Endothelial cell of umbilical vein (primary cell): ENCODE results near the gene CEP83.

Source experiments
- CTCF ChIP-seq, 2 donors: IDR thresholded peaks; 1 replicate in 1 of 2; 2 replicates in 1 of 2; pipeline ENCODE4 v1.5.1; 2011; ENCODE audit warnings: low read length in 2 of 2, mild to moderate bottlenecking in 2 of 2, moderate library complexity in 2 of 2, control low read depth in 1 of 2, inconsistent platforms in 1 of 2, low read depth in 1 of 2; ENCODE audit not compliant: insufficient read depth in 1 of 2; ENCODE audit errors: extremely low read depth in 1 of 2
- EZH2 ChIP-seq: IDR thresholded peaks from 2 replicates; pipeline ENCODE4 v1.6.1; 2012; ENCODE audit warnings: borderline replicate concordance, low read depth, mild to moderate bottlenecking, moderate library complexity, low read length, inconsistent platforms; ENCODE audit not compliant: severe bottlenecking
- FOS ChIP-seq: IDR thresholded peaks from 2 replicates; pipeline ENCODE4 v1.6.1; 2011; ENCODE audit warnings: mild to moderate bottlenecking, low read length, moderate library complexity, borderline replicate concordance; ENCODE audit not compliant: insufficient read depth
- POLR2A ChIP-seq: IDR thresholded peaks from 2 replicates; pipeline ENCODE4 v1.6.1; 2012; ENCODE audit warnings: low read depth, mild to moderate bottlenecking, control low read depth, low read length

- TF ChIP-seq EZH2 (no peak), CTCF (IDR thresholded peaks at IDR 0.05; ENCODE audit: extremely low read depth in 1 of 2, insufficient read depth in 1 of 2, low read depth in 1 of 2, low read length in 2 of 2) (no peak), FOS (no peak), POLR2A (no peak)
These were observed 31.9 kb downstream of the CEP83 start for GRCh38 chr12:94427501-94428381.
